Measurements from ENCODE around the gene LMAN1L.

GRCh38 chr15:74768771-74769342 is 43.8 kb upstream of the LMAN1L start:
- TF ChIP-seq GATA2 (IDR thresholded peaks at IDR 0.05; ENCODE audit: low read depth, low read length): no peak
- no peak for TF ChIP-seq GATA3 (IDR thresholded peaks at IDR 0.05; ENCODE audit: low read depth, low read length)

Measured in SH-SY5Y (cell line).